ENCODE measurements around the gene SHC2. TPM values are rescaled to one million over a fixed set of nuclear protein-coding genes. Genes with fewer than 3 reads are reported as not detected.
"Not testable (repeated sequence)": the region's sequence is repeated elsewhere in the genome, so short reads cannot be mapped to it uniquely, and the experiment has no call there.

Gene SHC2
- total and polyA plus RNA-seq, 2 donors (not counting 3 experiments of a cell fraction or from before 2014, with no cell fraction given): 7.5 to 11.8 TPM

GRCh38 chr19:453606-454005 lies 7.2 kb downstream of the SHC2 start:
- POLR2A ChIA-PET: no interaction called here
- no peaks in the 10 kb centered on the region for H3K4me1 ChIP-seq (ENCODE audit: control insufficient read depth, extremely low read depth, insufficient read depth, low read length)
- dilution Hi-C loops (cut with MboI; ENCODE audit: extremely low pct_ligation_motif_present, low sequenced_read_pairs) (no loop called here), intact Hi-C loops (cut with micrococcal nuclease) (no loop called here)
- no peak for TF ChIP-seq POLR2A (IDR thresholded peaks at IDR 0.05; ENCODE audit: low read depth, low read length)
- TF ChIP-seq POLR2AphosphoS5 (IDR thresholded peaks at IDR 0.05; ENCODE audit: insufficient read depth, low read depth, low read length): no peak
- no peak for TF ChIP-seq FOS (IDR thresholded peaks at IDR 0.05; ENCODE audit: borderline replicate concordance, insufficient read depth, low read length)
- TF ChIP-seq EZH2 (IDR thresholded peaks at IDR 0.05; ENCODE audit: borderline replicate concordance, low read depth, low read length, severe bottlenecking): no peak
- H4K20me1 ChIP-seq (replicated peaks; ENCODE audit: control insufficient read depth, extremely low read depth, insufficient read depth, low read length): no peaks in the 10 kb centered on the region
- no peaks in the 10 kb centered on the region for H3K9me1 ChIP-seq (replicated peaks; ENCODE audit: control insufficient read depth, extremely low read depth, insufficient read depth, low read length)
- no peak overlapping the region for H2AFZ ChIP-seq (ENCODE audit: low read depth, low read length)
- no TSS peak for BruUV-seq (replicated peaks)
- H3K36me3 ChIP-seq (ENCODE audit: control insufficient read depth in 2 of 2, extremely low read depth in 1 of 2, insufficient read depth in 2 of 2, low read length in 2 of 2): no peaks in the 10 kb centered on the region
- FAIRE-seq (no peak), DNase-seq (ENCODE audit: low read depth, low spot score) (no peak)
- H3K27ac ChIP-seq (ENCODE audit: insufficient read depth, low read depth, low read length): no peak overlapping the region
- H3K9me3 ChIP-seq (replicated peaks; ENCODE audit: control insufficient read depth, insufficient read depth, low read length): no peaks in the 10 kb centered on the region
- no peak overlapping the region for H3K9ac ChIP-seq (replicated peaks; ENCODE audit: extremely low read depth, insufficient read depth, low read length)
- CTCF ChIA-PET: no interaction called here
- H3K4me3 ChIP-seq (replicated peaks in 1 of 3; ENCODE audit: insufficient read depth in 1 of 3, low read depth in 1 of 3, low read length in 3 of 3): no peak overlapping the region
- no peaks in the 10 kb centered on the region for H3K79me2 ChIP-seq (ENCODE audit: control insufficient read depth, insufficient read depth, low read length)
- H3K4me2 ChIP-seq (ENCODE audit: insufficient read depth, low read length): no peak overlapping the region
- no peaks in the 10 kb centered on the region for H3K27me3 ChIP-seq (ENCODE audit: control insufficient read depth in 2 of 2, insufficient read depth in 2 of 2, low read length in 2 of 2)

- no peak for FAIRE-seq
- Histone ChIP-seq H3K4me1 (ENCODE audit: control insufficient read depth, extremely low read depth, insufficient read depth, low read length) (no peaks in the 10 kb centered on the region), H3K4me2 (ENCODE audit: insufficient read depth, low read length) (no peak overlapping the region), H3K9me3 (replicated peaks; ENCODE audit: control insufficient read depth, insufficient read depth, low read length) (no peaks in the 10 kb centered on the region), H2AFZ (ENCODE audit: low read depth, low read length) (no peak overlapping the region), H3K79me2 (ENCODE audit: control insufficient read depth, insufficient read depth, low read length) (no peaks in the 10 kb centered on the region), H3K27ac (ENCODE audit: insufficient read depth, low read depth, low read length) (no peak overlapping the region), H3K36me3 (ENCODE audit: control insufficient read depth in 2 of 2, extremely low read depth in 1 of 2, insufficient read depth in 2 of 2, low read length in 2 of 2) (no peaks in the 10 kb centered on the region), H3K9me1 (replicated peaks; ENCODE audit: control insufficient read depth, extremely low read depth, insufficient read depth, low read length) (no peaks in the 10 kb centered on the region), H3K4me3 (replicated peaks in 1 of 3; ENCODE audit: insufficient read depth in 1 of 3, low read depth in 1 of 3, low read length in 3 of 3) (no peak overlapping the region), H3K27me3 (ENCODE audit: control insufficient read depth in 2 of 2, insufficient read depth in 2 of 2, low read length in 2 of 2) (no peaks in the 10 kb centered on the region), H3K9ac (replicated peaks; ENCODE audit: extremely low read depth, insufficient read depth, low read length) (no peak overlapping the region), H4K20me1 (replicated peaks; ENCODE audit: control insufficient read depth, extremely low read depth, insufficient read depth, low read length) (no peaks in the 10 kb centered on the region)
- DNase-seq (ENCODE audit: low read depth, low spot score): no peak
- TF ChIP-seq POLR2AphosphoS5 (IDR thresholded peaks at IDR 0.05; ENCODE audit: insufficient read depth, low read depth, low read length) (no peak), POLR2A (IDR thresholded peaks at IDR 0.05; ENCODE audit: low read depth, low read length) (no peak), CTCF (IDR thresholded peaks at IDR 0.05; ENCODE audit: extremely low read depth in 1 of 2, insufficient read depth in 1 of 2, low read depth in 1 of 2, low read length in 2 of 2) (no peak), FOS (IDR thresholded peaks at IDR 0.05; ENCODE audit: borderline replicate concordance, insufficient read depth, low read length) (no peak), MAX (IDR thresholded peaks at IDR 0.05; ENCODE audit: insufficient read depth, insufficient read length) (no peak), EZH2 (IDR thresholded peaks at IDR 0.05; ENCODE audit: borderline replicate concordance, low read depth, low read length, severe bottlenecking) (no peak)
- ChIA-PET POLR2A (no interaction called here), CTCF (no interaction called here)
- BruUV-seq (replicated peaks): no TSS peak
- dilution Hi-C loops (cut with MboI; ENCODE audit: extremely low pct_ligation_motif_present, low sequenced_read_pairs) (no loop called here), intact Hi-C loops (cut with micrococcal nuclease) (no loop called here)
Measured at GRCh38 chr19:452829-453228, 8.0 kb downstream of the SHC2 start.

- H3K9ac ChIP-seq (replicated peaks; ENCODE audit: extremely low read depth, insufficient read depth, low read length); CTCF ChIA-PET; H3K4me1 ChIP-seq (ENCODE audit: control insufficient read depth, extremely low read depth, insufficient read depth, low read length); POLR2A ChIA-PET; H3K27ac ChIP-seq (ENCODE audit: insufficient read depth, low read depth, low read length); H4K20me1 ChIP-seq (replicated peaks; ENCODE audit: control insufficient read depth, extremely low read depth, insufficient read depth, low read length); BruUV-seq (replicated peaks); H3K36me3 ChIP-seq (ENCODE audit: control insufficient read depth in 2 of 2, extremely low read depth in 1 of 2, insufficient read depth in 2 of 2, low read length in 2 of 2); H3K9me3 ChIP-seq (replicated peaks; ENCODE audit: control insufficient read depth, insufficient read depth, low read length); H3K4me3 ChIP-seq (replicated peaks in 1 of 3; ENCODE audit: insufficient read depth in 1 of 3, low read depth in 1 of 3, low read length in 3 of 3); H3K4me2 ChIP-seq (ENCODE audit: insufficient read depth, low read length); H2AFZ ChIP-seq (ENCODE audit: low read depth, low read length); H3K79me2 ChIP-seq (ENCODE audit: control insufficient read depth, insufficient read depth, low read length); dilution Hi-C loops (cut with MboI; ENCODE audit: extremely low pct_ligation_motif_present, low sequenced_read_pairs); intact Hi-C loops (cut with micrococcal nuclease); H3K27me3 ChIP-seq (ENCODE audit: control insufficient read depth in 2 of 2, insufficient read depth in 2 of 2, low read length in 2 of 2); H3K9me1 ChIP-seq (replicated peaks; ENCODE audit: control insufficient read depth, extremely low read depth, insufficient read depth, low read length); DNase-seq (ENCODE audit: low read depth, low spot score); FAIRE-seq: not testable (repeated sequence)
Measured at GRCh38 chr19:450912-451481, 9.8 kb downstream of the SHC2 start.

All from endothelial cell of umbilical vein (primary cell).